HG02938 (cell line): Measurements from ENCODE around the gene FNDC10.

ENCODE experiments used
- ATAC-seq: cut with Tn5 transposase; IDR thresholded peaks from one replicate; pipeline ENCODE4 v1.9.1; 2021; ENCODE audit warnings: mild to moderate bottlenecking, moderate library complexity; ENCODE audit not compliant: unreplicated experiment

Gene FNDC10

GRCh38 chr1:1627829-1628753 lies 28.2 kb upstream of the FNDC10 start:
- no peak for ATAC-seq

GRCh38 chr1:1627261-1627828 lies 27.4 kb upstream of the FNDC10 start:
- no peak for ATAC-seq

GRCh38 chr1:1626207-1627141 lies 26.5 kb upstream of the FNDC10 start:
- no peak for ATAC-seq

GRCh38 chr1:1625824-1626206 lies 25.9 kb upstream of the FNDC10 start:
- no peak for ATAC-seq

- ATAC-seq: no peak
Observed at GRCh38 chr1:1625404-1625775, 25.5 kb upstream of the FNDC10 start.

GRCh38 chr1:1624443-1625403 lies 24.8 kb upstream of the FNDC10 start:
- ATAC-seq: no peak

GRCh38 chr1:1623631-1624442 lies 23.9 kb upstream of the FNDC10 start:
- ATAC-seq: no peak

- no peak for ATAC-seq
Observed at GRCh38 chr1:1623181-1623630, 23.3 kb upstream of the FNDC10 start.

GRCh38 chr1:1622788-1623094 lies 22.8 kb upstream of the FNDC10 start:
- no peak for ATAC-seq

GRCh38 chr1:1622010-1622787 lies 22.3 kb upstream of the FNDC10 start:
- ATAC-seq: no peak

- no peak for ATAC-seq
Observed at GRCh38 chr1:1621173-1622009, 21.5 kb upstream of the FNDC10 start.

GRCh38 chr1:1620433-1621139 lies 20.7 kb upstream of the FNDC10 start:
- ATAC-seq: no peak

- ATAC-seq: no peak
Observed at GRCh38 chr1:1619917-1620361, 20.0 kb upstream of the FNDC10 start.

GRCh38 chr1:1618396-1619068 lies 18.6 kb upstream of the FNDC10 start:
- no peak for ATAC-seq

GRCh38 chr1:1617925-1618324 lies 18.0 kb upstream of the FNDC10 start:
- ATAC-seq: no peak

- ATAC-seq: no peak
Observed at GRCh38 chr1:1617516-1617915, 17.6 kb upstream of the FNDC10 start.

- no peak for ATAC-seq
Observed at GRCh38 chr1:1616838-1617237, 16.9 kb upstream of the FNDC10 start.
